ENCODE data around the gene VAV3.

- TF ChIP-seq CTCF (conservative IDR thresholded peaks at IDR 0.05 in 1 of 2, IDR thresholded peaks at IDR 0.05 in 1 of 2; ENCODE audit: low read depth in 1 of 2, low read length in 2 of 2) (no peak), EZH2 (IDR thresholded peaks at IDR 0.05; ENCODE audit: low read length, missing control alignments) (no peak)
Measured at GRCh38 chr1:107762751-107763390, 202.1 kb downstream of the VAV3 start.

Measured in fibroblast of lung (primary cell).